D341Med (cell line): ENCODE measurements around the gene EIF3L.
A peak's percentile ranks its signal among the peaks of the same experiment; 100 is the strongest.

Source experiments
- DNase-seq: peaks from one replicate; pipeline ENCODE4 v3.0.0; 2012; ENCODE audit warnings: low spot score

Gene EIF3L

GRCh38 chr22:37930270-37930951 lies 81.2 kb downstream of the EIF3L start:
- DNase-seq, result peak; percentile 65

- no peak for DNase-seq
Observed at GRCh38 chr22:37930952-37931440, 81.8 kb downstream of the EIF3L start.

GRCh38 chr22:37931893-37932389 lies 82.7 kb downstream of the EIF3L start:
- DNase-seq, result peak; percentile 78

GRCh38 chr22:37932401-37932800 lies 83.2 kb downstream of the EIF3L start:
- no peak for DNase-seq

- no peak for DNase-seq
Observed at GRCh38 chr22:37932821-37933578, 83.8 kb downstream of the EIF3L start.

- peak; percentile 96 for DNase-seq
Observed at GRCh38 chr22:37933711-37934376, 84.6 kb downstream of the EIF3L start.
